ENCODE results near the gene MFSD2A. TPM values are rescaled to one million over a fixed set of nuclear protein-coding genes. Genes with fewer than 3 reads are reported as not detected.
A peak's percentile ranks its signal among the peaks of the same experiment; 100 is the strongest.

MFSD2A gene
- polyA plus RNA-seq, 3 donors, result 6.8 to 17.9 (median 7.9) TPM

GRCh38 chr1:39926820-39927219 is 28.1 kb upstream of the MFSD2A start:
- H3K27ac ChIP-seq (ENCODE audit: low read depth in 1 of 2, low read length in 2 of 2), result no peak overlapping the region
- no peak overlapping the region for H2AFZ ChIP-seq (ENCODE audit: insufficient read depth, low read depth, low read length, poor library complexity, severe bottlenecking)
- Mint-ChIP-seq H3K27ac (peak overlapping the region in 5 of 7 donors; percentile 6 to 58 (median 56)), H3K36me3 (peaks cover 0 to 6% of the 10 kb centered on the region in 2 donors), H3K27me3 (ENCODE audit: low read depth in 3 of 3) (peaks cover 0 to 5% (median 2%) of the 10 kb centered on the region in 3 donors), H3K9me3 (peaks cover 0 to 3% (median 0%) of the 10 kb centered on the region in 7 donors), H3K4me1 (peaks cover 58% of the 10 kb centered on the region), H3K4me3 (peak overlapping the region in 1 of 2 donors; percentile 51)
- DNase-seq, result no peak
- no peaks in the 10 kb centered on the region for H4K20me1 ChIP-seq (ENCODE audit: insufficient read depth, low read length)
- H3K9ac ChIP-seq (ENCODE audit: insufficient read depth, low read length, poor library complexity, severe bottlenecking), result no peak overlapping the region
- no peak overlapping the region for H3K4me3 ChIP-seq (replicated peaks in 1 of 3; ENCODE audit: low read depth in 2 of 3, low read length in 3 of 3)
- no peaks in the 10 kb centered on the region for H3K36me3 ChIP-seq (replicated peaks in 1 of 2; ENCODE audit: control insufficient read depth in 1 of 2, insufficient read depth in 2 of 2, low read length in 2 of 2)
- H3K79me2 ChIP-seq (ENCODE audit: insufficient read depth, low read length), result no peaks in the 10 kb centered on the region
- H3K9me3 ChIP-seq (replicated peaks in 1 of 2; ENCODE audit: control insufficient read depth in 1 of 2, insufficient read depth in 1 of 2, low read length in 2 of 2), result no peaks in the 10 kb centered on the region
- no peak overlapping the region for H3K4me2 ChIP-seq (replicated peaks; ENCODE audit: extremely low read depth, low read length, poor library complexity, severe bottlenecking)
- WGBS (ENCODE audit: insufficient coverage), result 86% methylated on average over 2 of the region's 6 CpGs
- H3K4me1 ChIP-seq (ENCODE audit: control insufficient read depth in 1 of 2, insufficient read depth in 2 of 2, low read length in 2 of 2), result peaks cover 52 to 64% of the 10 kb centered on the region in 2 donors
- TF ChIP-seq, protein P1, sequence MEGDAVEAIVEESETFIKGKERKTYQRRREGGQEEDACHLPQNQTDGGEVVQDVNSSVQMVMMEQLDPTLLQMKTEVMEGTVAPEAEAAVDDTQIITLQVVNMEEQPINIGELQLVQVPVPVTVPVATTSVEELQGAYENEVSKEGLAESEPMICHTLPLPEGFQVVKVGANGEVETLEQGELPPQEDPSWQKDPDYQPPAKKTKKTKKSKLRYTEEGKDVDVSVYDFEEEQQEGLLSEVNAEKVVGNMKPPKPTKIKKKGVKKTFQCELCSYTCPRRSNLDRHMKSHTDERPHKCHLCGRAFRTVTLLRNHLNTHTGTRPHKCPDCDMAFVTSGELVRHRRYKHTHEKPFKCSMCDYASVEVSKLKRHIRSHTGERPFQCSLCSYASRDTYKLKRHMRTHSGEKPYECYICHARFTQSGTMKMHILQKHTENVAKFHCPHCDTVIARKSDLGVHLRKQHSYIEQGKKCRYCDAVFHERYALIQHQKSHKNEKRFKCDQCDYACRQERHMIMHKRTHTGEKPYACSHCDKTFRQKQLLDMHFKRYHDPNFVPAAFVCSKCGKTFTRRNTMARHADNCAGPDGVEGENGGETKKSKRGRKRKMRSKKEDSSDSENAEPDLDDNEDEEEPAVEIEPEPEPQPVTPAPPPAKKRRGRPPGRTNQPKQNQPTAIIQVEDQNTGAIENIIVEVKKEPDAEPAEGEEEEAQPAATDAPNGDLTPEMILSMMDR (IDR thresholded peaks at IDR 0.05), result no peak
- no peaks in the 10 kb centered on the region for H3K27me3 ChIP-seq (ENCODE audit: control insufficient read depth in 2 of 2, insufficient read depth in 2 of 2, low read length in 2 of 2)
- intact Hi-C loops (cut with micrococcal nuclease), result no loop called here

- Histone ChIP-seq H3K4me2 (replicated peaks; ENCODE audit: extremely low read depth, low read length, poor library complexity, severe bottlenecking) (no peak overlapping the region), H3K9ac (ENCODE audit: insufficient read depth, low read length, poor library complexity, severe bottlenecking) (no peak overlapping the region), H3K9me3 (replicated peaks in 1 of 2; ENCODE audit: control insufficient read depth in 1 of 2, insufficient read depth in 1 of 2, low read length in 2 of 2) (no peaks in the 10 kb centered on the region), H3K4me3 (replicated peaks in 1 of 3; ENCODE audit: low read depth in 2 of 3, low read length in 3 of 3) (no peak overlapping the region), H3K4me1 (ENCODE audit: control insufficient read depth in 1 of 2, insufficient read depth in 2 of 2, low read length in 2 of 2) (peaks cover 57 to 64% of the 10 kb centered on the region in 2 donors), H4K20me1 (ENCODE audit: insufficient read depth, low read length) (no peaks in the 10 kb centered on the region), H3K27me3 (ENCODE audit: control insufficient read depth in 2 of 2, insufficient read depth in 2 of 2, low read length in 2 of 2) (no peaks in the 10 kb centered on the region), H3K79me2 (ENCODE audit: insufficient read depth, low read length) (no peaks in the 10 kb centered on the region), H3K36me3 (replicated peaks in 1 of 2; ENCODE audit: control insufficient read depth in 1 of 2, insufficient read depth in 2 of 2, low read length in 2 of 2) (no peaks in the 10 kb centered on the region), H3K27ac (ENCODE audit: low read depth in 1 of 2, low read length in 2 of 2) (peak overlapping the region; percentile 30 to 33), H2AFZ (ENCODE audit: insufficient read depth, low read depth, low read length, poor library complexity, severe bottlenecking) (no peak overlapping the region)
- 0% methylated on average over 1 of the region's 3 CpGs for WGBS (ENCODE audit: insufficient coverage)
- DNase-seq, result peak in 2 of 3 donors; percentile 36 to 83
- peaks cover 61% of the 10 kb centered on the region for H3K4me1 Mint-ChIP-seq
- H3K4me3 Mint-ChIP-seq, result no peak overlapping the region
- H3K27ac Mint-ChIP-seq, result peak overlapping the region in 3 of 7 donors; percentile 19 to 31 (median 21)
- H3K36me3 Mint-ChIP-seq, result peaks cover 0 to 6% of the 10 kb centered on the region in 2 donors
- peaks cover 0 to 7% (median 2%) of the 10 kb centered on the region in 3 donors for H3K27me3 Mint-ChIP-seq (ENCODE audit: low read depth in 3 of 3)
- intact Hi-C loops (cut with micrococcal nuclease), result no loop called here
- H3K9me3 Mint-ChIP-seq, result peaks cover 0 to 3% (median 0%) of the 10 kb centered on the region in 7 donors
- TF ChIP-seq, protein P1 (IDR thresholded peaks at IDR 0.05), result no peak
Observed at GRCh38 chr1:39927538-39927937, 27.4 kb upstream of the MFSD2A start.
